Measurements from ENCODE around the gene KCND2. TPM values are rescaled to one million over a fixed set of nuclear protein-coding genes. Genes with fewer than 3 reads are reported as not detected.

KCND2 gene
- total RNA-seq, 1 donor from 2014 or later = 0.46 TPM

- H3K9me3 Mint-ChIP-seq (ENCODE audit: unreplicated experiment) = peaks cover 6% of the 10 kb centered on the region
- H3K4me3 Mint-ChIP-seq (ENCODE audit: unreplicated experiment) = no peak overlapping the region
- H3K27ac Mint-ChIP-seq (ENCODE audit: unreplicated experiment) = no peak overlapping the region
- no peak for DNase-seq (ENCODE audit: extremely low spot score, unreplicated experiment)
- H3K4me1 Mint-ChIP-seq (ENCODE audit: unreplicated experiment) = peaks cover 40% of the 10 kb centered on the region
- no peak for TF ChIP-seq CTCF (IDR thresholded peaks at IDR 0.05)
- H3K36me3 Mint-ChIP-seq (ENCODE audit: unreplicated experiment) = no peaks in the 10 kb centered on the region
- no peaks in the 10 kb centered on the region for H3K27me3 Mint-ChIP-seq (ENCODE audit: unreplicated experiment)
These were observed 460.2 kb downstream of the KCND2 start for GRCh38 chr7:120733143-120733542.

GRCh38 chr7:120733835-120734234 lies 460.9 kb downstream of the KCND2 start:
- Mint-ChIP-seq H3K4me1 (ENCODE audit: unreplicated experiment) (peaks cover 40% of the 10 kb centered on the region), H3K4me3 (ENCODE audit: unreplicated experiment) (no peak overlapping the region)

GRCh38 chr7:120735791-120736190 lies 462.8 kb downstream of the KCND2 start:
- no peak overlapping the region for H3K27ac Mint-ChIP-seq (ENCODE audit: unreplicated experiment)
- no peaks in the 10 kb centered on the region for H3K27me3 Mint-ChIP-seq (ENCODE audit: unreplicated experiment)
- DNase-seq (ENCODE audit: extremely low spot score, unreplicated experiment) = no peak
- H3K36me3 Mint-ChIP-seq (ENCODE audit: unreplicated experiment) = no peaks in the 10 kb centered on the region
- H3K4me1 Mint-ChIP-seq (ENCODE audit: unreplicated experiment) = peaks cover 34% of the 10 kb centered on the region
- TF ChIP-seq CTCF (IDR thresholded peaks at IDR 0.05) = no peak
- H3K4me3 Mint-ChIP-seq (ENCODE audit: unreplicated experiment) = no peak overlapping the region
- peaks cover 6% of the 10 kb centered on the region for H3K9me3 Mint-ChIP-seq (ENCODE audit: unreplicated experiment)

More at GRCh38 chr7:120733835-120734234, 460.9 kb downstream of the KCND2 start:
- Mint-ChIP-seq H3K9me3 (ENCODE audit: unreplicated experiment) (peaks cover 6% of the 10 kb centered on the region), H3K36me3 (ENCODE audit: unreplicated experiment) (no peaks in the 10 kb centered on the region), H3K27me3 (ENCODE audit: unreplicated experiment) (no peaks in the 10 kb centered on the region), H3K27ac (ENCODE audit: unreplicated experiment) (no peak overlapping the region)
- no peak for TF ChIP-seq CTCF (IDR thresholded peaks at IDR 0.05)
- DNase-seq (ENCODE audit: extremely low spot score, unreplicated experiment) = no peak

- DNase-seq (ENCODE audit: extremely low spot score, unreplicated experiment) = no peak
- Mint-ChIP-seq H3K27ac (ENCODE audit: unreplicated experiment) (no peak overlapping the region), H3K27me3 (ENCODE audit: unreplicated experiment) (no peaks in the 10 kb centered on the region), H3K4me3 (ENCODE audit: unreplicated experiment) (no peak overlapping the region), H3K9me3 (ENCODE audit: unreplicated experiment) (no peaks in the 10 kb centered on the region), H3K36me3 (ENCODE audit: unreplicated experiment) (no peaks in the 10 kb centered on the region), H3K4me1 (ENCODE audit: unreplicated experiment) (peaks cover 34% of the 10 kb centered on the region)
- TF ChIP-seq CTCF (IDR thresholded peaks at IDR 0.05) = no peak
These were observed 465.8 kb downstream of the KCND2 start for GRCh38 chr7:120738816-120739215.

- no peak for DNase-seq (ENCODE audit: extremely low spot score, unreplicated experiment)
- Mint-ChIP-seq H3K4me1 (ENCODE audit: unreplicated experiment) (peaks cover 37% of the 10 kb centered on the region), H3K36me3 (ENCODE audit: unreplicated experiment) (no peaks in the 10 kb centered on the region), H3K27me3 (ENCODE audit: unreplicated experiment) (no peaks in the 10 kb centered on the region), H3K9me3 (ENCODE audit: unreplicated experiment) (no peaks in the 10 kb centered on the region), H3K27ac (ENCODE audit: unreplicated experiment) (no peak overlapping the region), H3K4me3 (ENCODE audit: unreplicated experiment) (no peak overlapping the region)
- TF ChIP-seq CTCF (IDR thresholded peaks at IDR 0.05) = no peak
These were observed 467.4 kb downstream of the KCND2 start for GRCh38 chr7:120740348-120740747.

All from osteocyte (in vitro differentiated cells).